GM13977 (cell line): Measurements from ENCODE around the gene COQ8A.

ENCODE experiments used
- DNase-seq: peaks from one replicate; pipeline ENCODE4 v3.0.0; 2012; ENCODE audit warnings: low spot score
- CTCF ChIP-seq: IDR thresholded peaks from 2 replicates; pipeline ENCODE4 v1.5.1; 2012; ENCODE audit warnings: mild to moderate bottlenecking, control low read depth; ENCODE audit not compliant: insufficient read depth; ENCODE audit errors: extremely low read depth, missing control alignments
- in situ Hi-C: fragments of 300-500 bp; cut with MboI; formaldehyde crosslinking; loops from one replicate; pipeline ENCODE4 v1.12.0; 2022; ENCODE audit warnings: low sequenced_read_pairs, low pct_unique_long_range_greater_than_20kb, mixed read lengths, inconsistent platforms; ENCODE audit not compliant: unreplicated experiment

COQ8A gene

GRCh38 chr1:226983992-226984364 lies 43.9 kb downstream of the COQ8A start:
- TF ChIP-seq CTCF = no peak
- no peak for DNase-seq
- in situ Hi-C loops = no loop called here

GRCh38 chr1:226984521-226985238 lies 44.6 kb downstream of the COQ8A start:
- in situ Hi-C loops = no loop called here
- no peak for TF ChIP-seq CTCF
- no peak for DNase-seq

GRCh38 chr1:226985239-226985838 lies 45.2 kb downstream of the COQ8A start:
- TF ChIP-seq CTCF = no peak
- in situ Hi-C loops = no loop called here

GRCh38 chr1:226985839-226986463 lies 45.9 kb downstream of the COQ8A start:
- in situ Hi-C loops = no loop called here
- TF ChIP-seq CTCF = no peak
- no peak for DNase-seq

More at GRCh38 chr1:226985239-226985838, 45.2 kb downstream of the COQ8A start:
- DNase-seq = no peak

GRCh38 chr1:226986496-226987178 lies 46.5 kb downstream of the COQ8A start:
- no peak for TF ChIP-seq CTCF
- in situ Hi-C loops = no loop called here
- DNase-seq = no peak

- no peak for DNase-seq
- no peak for TF ChIP-seq CTCF
- in situ Hi-C loops = no loop called here
Observed at GRCh38 chr1:226987179-226987536, 47.1 kb downstream of the COQ8A start.
